Panc1 (cell line): Measurements from ENCODE around the gene OLFML2A. TPM values are rescaled to one million over a fixed set of nuclear protein-coding genes. Genes with fewer than 3 reads are reported as not detected.

Experiments
- ATAC-seq: fragments of 200-7000 bp; cut with Tn5 transposase; 2 replicates; pipeline ENCODE4 v1.9.1; 2020; ENCODE audit warnings: mild to moderate bottlenecking, moderate library complexity
- BruUV-seq: library from RNA; stranded (reverse); fragments of 400-500 nt; replicated peaks from 2 replicates; lab custom pipeline; 2021; lab: Mats Ljungman, UMichigan
- CTCF ChIA-PET: fragments of 300-600 bp; sonication (Branson Sonifier 250); formaldehyde crosslinking; loops from one replicate; lab custom pipeline; 2022; ENCODE audit warnings: antibody characterized with exemption; lab: Charles Lee
- POLR2A ChIA-PET: fragments of 300-600 bp; sonication (Branson Sonifier 250); formaldehyde crosslinking; loops from one replicate; lab custom pipeline; 2022; ENCODE audit warnings: antibody characterized with exemption; lab: Charles Lee
- DNase-seq: peaks from one replicate; pipeline ENCODE4 v3.0.0-alpha.2; 2010; ENCODE audit warnings: low read depth, low spot score
- H3K27ac ChIP-seq: 2 replicates; pipeline ENCODE4 v1.5.1; 2011; ENCODE audit warnings: mild to moderate bottlenecking, low read length, inconsistent platforms
- H3K27me3 ChIP-seq: fragments of 200-500 bp; sonication (Bioruptor generic); 2 replicates; pipeline ENCODE4 v1.6.0; 2014; ENCODE audit warnings: low read length, inconsistent platforms; ENCODE audit not compliant: control insufficient read depth, insufficient read depth
- H3K36me3 ChIP-seq: fragments of 200-500 bp; sonication (Bioruptor generic); 2 replicates; pipeline ENCODE4 v1.5.1; 2014; ENCODE audit warnings: inconsistent platforms, mild to moderate bottlenecking, low read length, moderate library complexity; ENCODE audit not compliant: control insufficient read depth, insufficient read depth
- H3K4me1 ChIP-seq: 2 replicates; pipeline ENCODE4 v1.5.1; 2011; ENCODE audit warnings: inconsistent platforms, mild to moderate bottlenecking, low read length, moderate library complexity; ENCODE audit not compliant: control insufficient read depth, insufficient read depth
- H3K4me3 ChIP-seq, 2 experiments: 2 replicates each; pipeline ENCODE4 v1.5.1; 2011 to 2012; ENCODE audit warnings: low read depth in 2 of 2, low read length in 2 of 2, mild to moderate bottlenecking in 2 of 2, inconsistent platforms in 1 of 2, moderate library complexity in 1 of 2
- H3K9me3 ChIP-seq: fragments of 200-500 bp; sonication (Bioruptor generic); 2 replicates; pipeline ENCODE4 v1.5.1; 2014; ENCODE audit warnings: low read depth, mild to moderate bottlenecking, inconsistent platforms, low read length, moderate library complexity; ENCODE audit not compliant: control insufficient read depth, insufficient read depth
- CTCF ChIP-seq: fragments of 450-650 bp; IDR thresholded peaks from 2 replicates; pipeline ENCODE4 v1.5.1; 2017; ENCODE audit warnings: mild to moderate bottlenecking
- POLR2AphosphoS5 ChIP-seq: IDR thresholded peaks from 2 replicates; pipeline ENCODE4 v1.6.1; 2012; ENCODE audit warnings: mild to moderate bottlenecking, low read depth, low read length, moderate library complexity
- REST ChIP-seq, 2 experiments: IDR thresholded peaks; 2 replicates each; pipeline ENCODE4 v1.6.1; 2011 to 2012; ENCODE audit warnings: low read depth in 2 of 2, control low read depth in 1 of 2, low read length in 1 of 2, mild to moderate bottlenecking in 1 of 2, moderate library complexity in 1 of 2; ENCODE audit not compliant: insufficient read depth in 1 of 2
- SIN3A ChIP-seq: IDR thresholded peaks from 2 replicates; pipeline ENCODE4 v1.6.1; 2012; ENCODE audit warnings: low read depth, mild to moderate bottlenecking, low read length, moderate library complexity, borderline replicate concordance; ENCODE audit not compliant: insufficient read depth
- TCF7L2 ChIP-seq: IDR thresholded peaks from 2 replicates; pipeline ENCODE4 v1.6.1; 2011; ENCODE audit warnings: mild to moderate bottlenecking, low read depth, low read length, inconsistent platforms
- in situ Hi-C: cut with HindIII; loops from 2 replicates; pipeline ENCODE4 v1.10.0; 2016; ENCODE audit warnings: low sequenced_read_pairs, low pct_unique_long_range_greater_than_20kb
- intact Hi-C: fragments of 100-400 bp; cut with micrococcal nuclease; formaldehyde crosslinking; loops from one replicate; pipeline ENCODE4 v1.10.0; 2022; ENCODE audit not compliant: unreplicated experiment
- total RNA-seq: library from RNA; stranded (reverse); gene quantifications from one replicate; pipeline ENCODE4 v1.2.1, GENCODE V29; 2021; ENCODE audit not compliant: unreplicated experiment

The OLFML2A gene
- total RNA-seq, 1 experiment from 2014 or later: 44.5 TPM

GRCh38 chr9:124762633-124763032, 14.3 kb upstream of the OLFML2A start:
- CTCF ChIA-PET: interaction anchor here (0.5 kb wide), 1 partner anchor 13 kb away, joined by 3 read pairs; no protein-coding TSS in a partner anchor
- no TSS peak for BruUV-seq
- intact Hi-C loops: no loop called here

GRCh38 chr9:124764774-124765438, 12.0 kb upstream of the OLFML2A start:
- no peak; the same call in 1 of the 2 replicates for ATAC-seq
- TF ChIP-seq TCF7L2: no peak
- peak; percentile 36; the same call in 1 of the 2 replicates for TF ChIP-seq CTCF
- Histone ChIP-seq H3K4me1 (peaks cover 35% of the 10 kb centered on the region), H3K36me3 (no peaks in the 10 kb centered on the region), H3K9me3 (no peaks in the 10 kb centered on the region), H3K27ac (no peak overlapping the region), H3K27me3 (no peaks in the 10 kb centered on the region), H3K4me3 (no peak overlapping the region)
- BruUV-seq: no TSS peak
- POLR2A ChIA-PET: interaction anchor here (0.5 kb wide), 1 partner anchor 34 kb away, joined by 12 read pairs; no protein-coding TSS in a partner anchor
- in situ Hi-C loops: no loop called here
- DNase-seq: no peak
- intact Hi-C loops: no loop called here
- CTCF ChIA-PET: interaction anchor here (0.5 to 1.2 kb wide), 3 partner anchors 32 to 148 kb away, joined by 4 to 5 read pairs (median 4); no protein-coding TSS in a partner anchor

More at GRCh38 chr9:124762633-124763032, 14.3 kb upstream of the OLFML2A start:
- TF ChIP-seq POLR2AphosphoS5 (no peak), REST (IDR thresholded peaks at IDR 0.05; ENCODE audit: insufficient read depth in 1 of 2, low read depth in 2 of 2, low read length in 1 of 2) (no peak), CTCF (no peak), TCF7L2 (no peak), SIN3A (no peak)
- Histone ChIP-seq H3K27ac (peak overlapping the region; percentile 12; the same call in 1 of the 2 replicates), H3K4me3 (no peak overlapping the region), H3K9me3 (no peaks in the 10 kb centered on the region), H3K4me1 (peaks cover 43% of the 10 kb centered on the region), H3K27me3 (no peaks in the 10 kb centered on the region), H3K36me3 (no peaks in the 10 kb centered on the region)
- no peak for DNase-seq
- ATAC-seq: no peak
- POLR2A ChIA-PET: interaction anchor here (0.6 kb wide), 1 partner anchor 348 kb away, joined by 3 read pairs; no protein-coding TSS in a partner anchor
- in situ Hi-C loops: no loop called here
